Right atrium auricular region (tissue), 2 donors: Measurements from ENCODE around the gene TRMU. TPM values are rescaled to one million over a fixed set of nuclear protein-coding genes. Genes with fewer than 3 reads are reported as not detected.
A peak's percentile ranks its signal among the peaks of the same experiment; 100 is the strongest.

ENCODE experiments used
- DNase-seq: peaks from one replicate; pipeline ENCODE4 v3.0.0-alpha.2; 2019; ENCODE audit warnings: low spot score
- H3K27ac ChIP-seq, 2 donors: fragments of 200-600 bp; sonication (generic); 1 replicate in 1 of 2; 2 replicates in 1 of 2; pipeline ENCODE4 v1.5.1; 2016 to 2019
- H3K27me3 ChIP-seq, 2 donors: fragments of 200-600 bp; sonication (generic); one replicate each; pipeline versions ENCODE4 v1.5.1 to v1.6.0; 2017 to 2019
- H3K36me3 ChIP-seq: fragments of 200-600 bp; sonication (generic); one replicate; pipeline ENCODE4 v1.5.1; 2016
- H3K4me1 ChIP-seq, 2 donors: fragments of 200-600 bp; sonication (generic); one replicate each; pipeline versions ENCODE4 v1.5.1 to v1.6.0; 2017 to 2019
- H3K4me3 ChIP-seq, 2 donors: fragments of 200-600 bp; sonication (generic); 1 replicate in 1 of 2; 2 replicates in 1 of 2; pipeline ENCODE4 v1.5.1; 2017 to 2019; ENCODE audit warnings: mild to moderate bottlenecking in 1 of 2, moderate library complexity in 1 of 2
- H3K9me3 ChIP-seq, 2 donors: fragments of 200-600 bp; sonication (generic); one replicate each; pipeline ENCODE4 v1.5.1; 2019
- total RNA-seq, 2 donors: library from RNA; depleted of rRNA; stranded (reverse); fragments of >200 nt; gene quantifications; one replicate each; pipeline ENCODE4 v1.1.0, GENCODE V29; 2016
- TF ChIP-seq, protein P1 (sequence below), 2 donors: fragments of 200-600 bp; sonication (generic); IDR thresholded peaks; one replicate each; pipeline ENCODE4 v1.5.1; 2019; ENCODE audit warnings: antibody characterized with exemption in 2 of 2

Gene TRMU
- total RNA-seq, 2 donors from 2014 or later, result 22.2 to 22.4 TPM

DNA sequence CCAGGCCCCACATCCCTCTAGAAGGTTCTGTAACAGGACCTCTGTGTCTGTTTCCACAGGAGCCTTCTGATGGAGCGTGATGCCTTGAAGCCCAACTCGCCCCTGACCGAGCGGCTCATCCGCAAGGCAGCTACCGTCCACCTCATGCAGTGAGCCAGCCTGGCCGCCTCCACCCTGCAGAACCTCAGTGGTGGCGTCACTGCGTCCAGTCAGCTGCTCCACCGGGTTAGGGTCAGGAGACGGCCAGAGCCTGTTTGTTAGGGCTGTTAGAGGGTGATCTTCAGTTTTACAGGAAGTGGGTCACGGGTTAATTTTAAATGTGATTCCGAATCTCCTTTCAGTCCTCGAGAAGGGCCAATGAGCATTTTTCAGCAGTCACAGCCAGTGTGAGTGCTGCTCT is 42.8 kb upstream of the TRMU start:
- TF ChIP-seq, protein P1, sequence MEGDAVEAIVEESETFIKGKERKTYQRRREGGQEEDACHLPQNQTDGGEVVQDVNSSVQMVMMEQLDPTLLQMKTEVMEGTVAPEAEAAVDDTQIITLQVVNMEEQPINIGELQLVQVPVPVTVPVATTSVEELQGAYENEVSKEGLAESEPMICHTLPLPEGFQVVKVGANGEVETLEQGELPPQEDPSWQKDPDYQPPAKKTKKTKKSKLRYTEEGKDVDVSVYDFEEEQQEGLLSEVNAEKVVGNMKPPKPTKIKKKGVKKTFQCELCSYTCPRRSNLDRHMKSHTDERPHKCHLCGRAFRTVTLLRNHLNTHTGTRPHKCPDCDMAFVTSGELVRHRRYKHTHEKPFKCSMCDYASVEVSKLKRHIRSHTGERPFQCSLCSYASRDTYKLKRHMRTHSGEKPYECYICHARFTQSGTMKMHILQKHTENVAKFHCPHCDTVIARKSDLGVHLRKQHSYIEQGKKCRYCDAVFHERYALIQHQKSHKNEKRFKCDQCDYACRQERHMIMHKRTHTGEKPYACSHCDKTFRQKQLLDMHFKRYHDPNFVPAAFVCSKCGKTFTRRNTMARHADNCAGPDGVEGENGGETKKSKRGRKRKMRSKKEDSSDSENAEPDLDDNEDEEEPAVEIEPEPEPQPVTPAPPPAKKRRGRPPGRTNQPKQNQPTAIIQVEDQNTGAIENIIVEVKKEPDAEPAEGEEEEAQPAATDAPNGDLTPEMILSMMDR (IDR thresholded peaks at IDR 0.05), result no peak
- Histone ChIP-seq H3K36me3 (peaks cover 28% of the 10 kb centered on the region), H3K27ac (peak overlapping the region in 1 of 2 donors; percentile 84), H3K27me3 (no peaks in the 10 kb centered on the region), H3K4me3 (no peak overlapping the region), H3K4me1 (peaks cover 0 to 49% of the 10 kb centered on the region in 2 donors), H3K9me3 (no peaks in the 10 kb centered on the region)
- DNase-seq, result no peak

- TF ChIP-seq, protein P1 (IDR thresholded peaks at IDR 0.05), result no peak
- Histone ChIP-seq H3K4me3 (no peak overlapping the region), H3K27me3 (no peaks in the 10 kb centered on the region), H3K9me3 (no peaks in the 10 kb centered on the region), H3K4me1 (peaks cover 0 to 40% of the 10 kb centered on the region in 2 donors), H3K36me3 (peaks cover 28% of the 10 kb centered on the region), H3K27ac (peak overlapping the region in 1 of 2 donors; percentile 3)
- DNase-seq, result no peak
Measured at GRCh38 chr22:46293577-46294260, 41.8 kb upstream of the TRMU start.

DNA sequence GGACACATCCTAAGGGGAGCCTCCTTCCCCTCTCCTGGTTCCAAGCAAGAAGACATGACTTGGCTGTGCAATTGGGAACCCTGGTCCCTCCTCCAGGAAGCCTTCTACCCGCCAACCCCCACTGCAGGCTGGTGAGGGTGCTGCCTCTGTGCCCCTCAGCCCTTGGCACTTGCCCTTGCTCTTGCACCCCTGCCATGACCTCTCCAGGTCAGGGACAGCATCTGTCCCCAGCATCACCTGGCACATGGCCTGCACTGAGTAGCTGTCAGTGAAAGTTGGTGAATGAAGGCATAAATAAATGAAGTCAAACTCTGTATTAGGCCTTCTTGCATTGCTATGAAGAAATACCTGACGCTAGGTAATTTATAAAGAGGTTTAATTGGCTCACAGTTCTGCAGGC is 40.7 kb upstream of the TRMU start:
- TF ChIP-seq, protein P1 (IDR thresholded peaks at IDR 0.05), result no peak
- no peak overlapping the region for H3K4me3 ChIP-seq

GRCh38 chr22:46295277-46295971 is 40.1 kb upstream of the TRMU start:
- no peak for DNase-seq
- Histone ChIP-seq H3K4me3 (peak overlapping the region in 1 of 2 donors; percentile 69), H3K27ac (peak overlapping the region; percentile 93 to 94)

More for the DNA sequence above, 40.7 kb upstream of the TRMU start:
- Histone ChIP-seq H3K27ac (no peak overlapping the region), H3K9me3 (no peaks in the 10 kb centered on the region), H3K4me1 (peaks cover 0 to 30% of the 10 kb centered on the region in 2 donors), H3K36me3 (peaks cover 21% of the 10 kb centered on the region), H3K27me3 (no peaks in the 10 kb centered on the region)
- DNase-seq, result no peak

DNA sequence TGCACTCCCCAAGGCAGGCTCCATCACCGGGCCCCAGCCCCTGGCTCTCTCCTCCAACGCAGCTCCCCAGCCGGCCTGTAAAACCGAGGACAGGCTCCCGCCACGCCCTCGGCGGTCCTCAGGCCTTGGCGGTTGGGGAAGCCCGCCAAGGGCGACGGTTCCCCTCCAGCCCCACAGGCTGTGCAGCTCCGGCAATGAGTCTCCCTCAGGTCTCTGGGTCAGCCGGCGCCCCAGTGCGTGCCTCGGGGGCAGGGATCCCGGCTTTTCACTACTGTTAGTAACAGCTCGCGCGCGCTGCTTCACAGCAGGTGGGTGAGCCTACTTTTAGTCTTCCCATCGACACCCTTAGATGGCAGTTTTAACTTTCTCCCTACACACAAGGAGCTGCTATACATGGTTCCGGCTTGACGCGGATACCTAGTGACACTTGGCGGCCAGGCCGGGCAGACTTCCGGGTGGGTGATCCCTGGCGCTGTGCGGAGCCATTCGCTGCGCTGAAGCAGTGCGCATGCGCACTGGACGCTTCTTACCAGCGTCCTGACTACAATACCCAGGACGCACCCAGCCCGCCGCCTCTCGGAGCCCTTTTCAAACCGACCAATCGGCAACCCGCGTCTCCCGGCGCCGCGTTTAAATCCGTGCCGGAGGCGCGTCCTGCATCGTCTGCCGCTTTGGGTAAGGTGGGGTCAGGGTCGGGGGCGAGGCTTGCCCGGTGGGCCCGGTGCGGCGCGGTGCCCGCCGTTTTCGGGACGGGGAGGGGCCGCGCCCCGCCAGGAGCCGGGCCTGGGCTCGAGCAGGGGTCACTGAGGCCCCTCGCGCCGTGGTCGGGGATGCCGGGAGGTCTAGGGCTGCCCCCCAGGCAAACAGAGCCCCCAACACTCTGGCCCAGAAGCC is 39.0 kb upstream of the TRMU start, which contains the start of gene GTSE1:
TSS of gene GTSE1 (plus strand) at position 614 of the 894 bp plus-strand sequence. CDS start 531 bp downstream, outside the sequence.
- peaks cover 21% of the 10 kb centered on the region for H3K36me3 ChIP-seq
- peak; percentile 99 for DNase-seq
- H3K4me3 ChIP-seq, result peak within 1 kb of the TSS; percentile 43 to 69
- peak within 1 kb of the TSS; percentile 93 to 94 for H3K27ac ChIP-seq
- H3K4me1 ChIP-seq, result peaks cover 0 to 18% of the 10 kb centered on the region in 2 donors
- no peaks in the 10 kb centered on the region for H3K27me3 ChIP-seq
- TF ChIP-seq, protein P1 (IDR thresholded peaks at IDR 0.05), result peak in 1 of 2 donors; percentile 44
- no peaks in the 10 kb centered on the region for H3K9me3 ChIP-seq

More at GRCh38 chr22:46295277-46295971, 40.1 kb upstream of the TRMU start:
- Histone ChIP-seq H3K27me3 (no peaks in the 10 kb centered on the region), H3K4me1 (peaks cover 0 to 25% of the 10 kb centered on the region in 2 donors), H3K9me3 (no peaks in the 10 kb centered on the region), H3K36me3 (peaks cover 21% of the 10 kb centered on the region)
- TF ChIP-seq, protein P1 (IDR thresholded peaks at IDR 0.05), result no peak
